ENCODE measurements around the gene ARHGAP26.

The ARHGAP26 gene

GRCh38 chr5:143140492-143141203 lies 370.5 kb downstream of the ARHGAP26 start:
- Histone ChIP-seq H3K4me1 (ENCODE audit: control insufficient read depth, low read length) (no peaks in the 10 kb centered on the region), H3K4me2 (ENCODE audit: low read length) (no peak overlapping the region), H3K36me3 (ENCODE audit: control insufficient read depth, low read length) (no peaks in the 10 kb centered on the region), H3K79me2 (ENCODE audit: control insufficient read depth, low read length) (no peaks in the 10 kb centered on the region), H3K9me3 (ENCODE audit: control insufficient read depth, insufficient read depth, low read length) (no peaks in the 10 kb centered on the region), H3K9me2 (replicated peaks; ENCODE audit: control insufficient read depth, low read length) (no peaks in the 10 kb centered on the region), H4K20me1 (ENCODE audit: control insufficient read depth, insufficient read depth, low read depth, low read length) (no peaks in the 10 kb centered on the region), H3K27ac (ENCODE audit: low read depth, low read length) (no peak overlapping the region), H3F3A (ENCODE audit: control insufficient read depth, insufficient read depth) (no peaks in the 10 kb centered on the region), H3K27me3 (ENCODE audit: control insufficient read depth, low read length) (no peaks in the 10 kb centered on the region), H3K4me3 (ENCODE audit: low read length) (no peak overlapping the region)
- no peak for TF ChIP-seq EZH2phosphoT487 (IDR thresholded peaks at IDR 0.05; ENCODE audit: borderline replicate concordance, low read length)
- no peak for TF ChIP-seq CTCF (IDR thresholded peaks at IDR 0.05; ENCODE audit: low read depth, low read length, poor library complexity, severe bottlenecking)

GRCh38 chr5:143141652-143142051 lies 371.5 kb downstream of the ARHGAP26 start:
- Histone ChIP-seq H3K9me3 (ENCODE audit: control insufficient read depth, insufficient read depth, low read length) (no peaks in the 10 kb centered on the region), H4K20me1 (ENCODE audit: control insufficient read depth, insufficient read depth, low read depth, low read length) (no peaks in the 10 kb centered on the region), H3K27me3 (ENCODE audit: control insufficient read depth, low read length) (no peaks in the 10 kb centered on the region), H3K27ac (ENCODE audit: low read depth, low read length) (no peak overlapping the region), H3K79me2 (ENCODE audit: control insufficient read depth, low read length) (no peaks in the 10 kb centered on the region), H3K9me2 (replicated peaks; ENCODE audit: control insufficient read depth, low read length) (no peaks in the 10 kb centered on the region), H3F3A (ENCODE audit: control insufficient read depth, insufficient read depth) (no peaks in the 10 kb centered on the region), H3K4me3 (ENCODE audit: low read length) (no peak overlapping the region), H3K36me3 (ENCODE audit: control insufficient read depth, low read length) (no peaks in the 10 kb centered on the region), H3K4me1 (ENCODE audit: control insufficient read depth, low read length) (no peaks in the 10 kb centered on the region), H3K4me2 (ENCODE audit: low read length) (no peak overlapping the region)
- TF ChIP-seq CTCF (IDR thresholded peaks at IDR 0.05; ENCODE audit: low read depth, low read length, poor library complexity, severe bottlenecking) (no peak), EZH2phosphoT487 (IDR thresholded peaks at IDR 0.05; ENCODE audit: borderline replicate concordance, low read length) (no peak)

- no peaks in the 10 kb centered on the region for H4K20me1 ChIP-seq (ENCODE audit: control insufficient read depth, insufficient read depth, low read depth, low read length)
- H3F3A ChIP-seq (ENCODE audit: control insufficient read depth, insufficient read depth), result no peaks in the 10 kb centered on the region
- no peaks in the 10 kb centered on the region for H3K9me2 ChIP-seq (replicated peaks; ENCODE audit: control insufficient read depth, low read length)
- H3K27ac ChIP-seq (ENCODE audit: low read depth, low read length), result no peak overlapping the region
- TF ChIP-seq EZH2phosphoT487 (IDR thresholded peaks at IDR 0.05; ENCODE audit: borderline replicate concordance, low read length), result no peak
- no peak for TF ChIP-seq CTCF (IDR thresholded peaks at IDR 0.05; ENCODE audit: low read depth, low read length, poor library complexity, severe bottlenecking)
- no peaks in the 10 kb centered on the region for H3K36me3 ChIP-seq (ENCODE audit: control insufficient read depth, low read length)
- no peak overlapping the region for H3K4me2 ChIP-seq (ENCODE audit: low read length)
- H3K4me1 ChIP-seq (ENCODE audit: control insufficient read depth, low read length), result no peaks in the 10 kb centered on the region
- H3K4me3 ChIP-seq (ENCODE audit: low read length), result no peak overlapping the region
- H3K27me3 ChIP-seq (ENCODE audit: control insufficient read depth, low read length), result no peaks in the 10 kb centered on the region
- H3K9me3 ChIP-seq (ENCODE audit: control insufficient read depth, insufficient read depth, low read length), result no peaks in the 10 kb centered on the region
- H3K79me2 ChIP-seq (ENCODE audit: control insufficient read depth, low read length), result no peaks in the 10 kb centered on the region
Observed at GRCh38 chr5:143142596-143143435, 372.6 kb downstream of the ARHGAP26 start.

Measured in DOHH2 (cell line).